HG02763 (cell line): Measurements from ENCODE around the gene CDK2AP2.
"Not testable (repeated sequence)": the region's sequence is repeated elsewhere in the genome, so short reads cannot be mapped to it uniquely, and the experiment has no call there.

Experiments used
- ATAC-seq: cut with Tn5 transposase; IDR thresholded peaks from one replicate; pipeline ENCODE4 v1.9.1; 2021; ENCODE audit warnings: mild to moderate bottlenecking, moderate library complexity; ENCODE audit not compliant: unreplicated experiment

CDK2AP2 gene

GRCh38 chr11:67468456-67468758 lies 39.6 kb downstream of the CDK2AP2 start:
- ATAC-seq, result peak; percentile 1

GRCh38 chr11:67468056-67468455 lies 39.9 kb downstream of the CDK2AP2 start:
- ATAC-seq, result no peak

GRCh38 chr11:67466962-67467771 lies 40.8 kb downstream of the CDK2AP2 start:
- ATAC-seq, result no peak

GRCh38 chr11:67466367-67466766 lies 41.6 kb downstream of the CDK2AP2 start:
- ATAC-seq, result no peak

GRCh38 chr11:67465530-67465929 lies 42.4 kb downstream of the CDK2AP2 start:
- not testable (repeated sequence) for ATAC-seq

- no peak for ATAC-seq
These were observed 42.8 kb downstream of the CDK2AP2 start for GRCh38 chr11:67465189-67465510.

- ATAC-seq, result peak; percentile 43
These were observed 43.4 kb downstream of the CDK2AP2 start for GRCh38 chr11:67464411-67465188.

- no peak for ATAC-seq
These were observed 44.1 kb downstream of the CDK2AP2 start for GRCh38 chr11:67463680-67464410.

GRCh38 chr11:67463186-67463585 lies 44.8 kb downstream of the CDK2AP2 start:
- ATAC-seq, result no peak

- no peak for ATAC-seq
These were observed 49.7 kb downstream of the CDK2AP2 start for GRCh38 chr11:67458266-67458665.

GRCh38 chr11:67457453-67457852 lies 50.5 kb downstream of the CDK2AP2 start:
- no peak for ATAC-seq
